OCI-LY7 (cell line): Measurements from ENCODE around the gene MTNR1B.

Experiments used
- CTCF ChIP-seq: fragments of 200-600 bp; sonication (generic); conservative IDR thresholded peaks from 2 replicates; pipeline ENCODE4 v1.5.1; 2014; ENCODE audit warnings: mild to moderate bottlenecking, antibody characterized with exemption, low read length, moderate library complexity, mixed read lengths
- EZH2phosphoT487 ChIP-seq: fragments of 200-600 bp; sonication (generic); IDR thresholded peaks from 2 replicates; pipeline ENCODE4 v1.6.1; 2018; ENCODE audit warnings: low read depth, borderline replicate concordance, mild to moderate bottlenecking, mixed run types, antibody characterized with exemption, low read length, moderate library complexity, mixed read lengths

- TF ChIP-seq CTCF (no peak), EZH2phosphoT487 (no peak)
Measured at GRCh38 chr11:92920331-92920730, 49.1 kb upstream of the MTNR1B start.
